ENCODE results near the gene CYP2D6. TPM values are rescaled to one million over a fixed set of nuclear protein-coding genes. Genes with fewer than 3 reads are reported as not detected.

Gene CYP2D6
- total and polyA plus RNA-seq, 2 of the 13 experiments (the other 11 are each of a cell fraction or from before 2014, with no cell fraction given) = 1.0 to 3.7 TPM

DNA sequence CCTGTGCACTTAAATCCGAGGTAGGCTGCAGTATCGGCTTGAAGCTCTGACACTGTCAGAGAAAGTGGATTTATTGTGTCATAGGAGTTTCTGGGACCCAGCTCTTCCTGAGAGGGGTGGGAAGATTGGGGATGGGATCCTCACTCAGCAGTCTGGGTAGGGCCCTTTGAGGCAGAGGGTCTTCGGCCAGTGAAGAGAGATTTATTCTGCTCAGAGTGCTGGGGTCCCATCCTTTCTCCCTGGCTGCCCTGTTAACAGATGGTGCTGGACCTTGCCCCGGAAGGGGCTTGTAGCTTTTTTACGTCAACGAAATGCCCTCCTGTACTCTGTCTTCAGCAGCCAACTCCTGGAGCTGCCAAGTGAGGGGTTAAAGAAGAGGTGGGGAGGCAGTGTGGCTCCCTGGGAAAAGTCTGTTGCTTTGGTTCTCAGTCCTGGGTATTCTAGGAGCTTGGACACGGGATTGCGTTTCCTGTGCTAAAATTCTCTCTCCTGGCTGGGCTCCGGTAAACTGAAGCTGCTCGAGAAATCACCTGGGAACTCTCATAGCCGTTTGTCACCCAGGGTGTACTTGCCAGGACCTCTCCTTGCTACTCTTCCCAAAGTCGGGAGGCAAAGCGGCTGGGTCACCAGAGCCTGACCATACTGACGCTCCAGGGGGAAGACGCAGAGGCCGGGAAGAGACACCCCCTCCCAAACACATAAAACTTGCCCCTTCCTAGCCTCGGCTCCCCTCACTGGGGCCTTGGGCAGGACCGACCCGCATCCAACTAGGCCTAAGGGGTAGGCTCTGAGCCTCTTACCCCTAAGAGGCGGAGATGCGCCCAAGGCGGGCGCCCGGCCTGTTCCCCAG, 51.9 kb downstream of the CYP2D6 start:
- CTCF ChIA-PET (ENCODE audit: low intra/inter-chr PET ratio, low total read pairs) = interaction anchor here (1.3 kb wide), 1 partner anchor 12 kb away, joined by 3 read pairs; the partner anchor contains the start of gene NDUFA6
- no peak for DNase-seq (ENCODE audit: low spot score)
- intact Hi-C loops (cut with micrococcal nuclease; ENCODE audit: unreplicated experiment) (no loop called here), in situ Hi-C loops (cut with HindIII; ENCODE audit: extremely low pct_ligation_motif_present, low pct_unique_long_range_greater_than_20kb) (no loop called here)
- Histone ChIP-seq H3K4me2 (ENCODE audit: low read depth, low read length) (peak overlapping the region; percentile 100), H3K79me2 (ENCODE audit: insufficient read depth, low read length) (peaks cover 11% of the 10 kb centered on the region), H2AFZ (ENCODE audit: low read length) (peak overlapping the region; percentile 82), H4K20me1 (ENCODE audit: insufficient read depth, low read length) (no peaks in the 10 kb centered on the region), H3K9ac (ENCODE audit: insufficient read depth, low read depth, low read length) (peak overlapping the region; percentile 93), H3K36me3 (replicated peaks in 1 of 2; ENCODE audit: control insufficient read depth in 1 of 2, insufficient read depth in 2 of 2, low read length in 2 of 2) (peaks cover 0 to 15% of the 10 kb centered on the region in 2 experiments; a peak in 1 of 5 replicates), H3K9me3 (ENCODE audit: low read length) (no peaks in the 10 kb centered on the region), H3K27ac (ENCODE audit: extremely low read length, insufficient read depth, low read length) (peak overlapping the region; percentile 91), H3K4me1 (ENCODE audit: insufficient read depth, low read length) (peaks cover 22% of the 10 kb centered on the region), H3K4me3 (replicated peaks in 1 of 3; ENCODE audit: insufficient read depth in 1 of 3, low read depth in 2 of 3, low read length in 3 of 3) (peak overlapping the region; percentile 60 to 88 (median 87)), H3K27me3 (ENCODE audit: control insufficient read depth in 1 of 2, insufficient read depth in 2 of 2, low read length in 2 of 2) (no peaks in the 10 kb centered on the region; a peak in 1 of 5 replicates)
- 27% methylated on average over 10 of the region's 24 CpGs for WGBS (ENCODE audit: low lambda C conversion rate)
- ATAC-seq = peak; percentile 8
- FAIRE-seq = peak; percentile 34
- BruUV-seq (replicated peaks) = TSS peak; percentile 85
- POLR2A ChIA-PET = interaction anchor here (1.7 to 3.8 kb wide), 3 partner anchors 8 to 14 kb away, joined by 5 to 89 read pairs (median 21); partner anchors contain the start of genes NAGA and NDUFA6
- TF ChIP-seq RELA (CRISPR knock-in tag; IDR thresholded peaks at IDR 0.05) (no peak), GABPA (IDR thresholded peaks at IDR 0.05; ENCODE audit: low read depth, low read length) (no peak), GABPA (CRISPR knock-in tag; IDR thresholded peaks at IDR 0.05; ENCODE audit: low read depth) (peak; percentile 70), ZBTB21 (CRISPR knock-in tag; IDR thresholded peaks at IDR 0.05) (peak; percentile 91), GABPB1 (CRISPR knock-in tag; IDR thresholded peaks at IDR 0.05) (peak; percentile 56; the same call in 1 of the 2 replicates), RFX5 (IDR thresholded peaks at IDR 0.05; ENCODE audit: low read depth, low read length) (no peak), ZNF792 (CRISPR knock-in tag; IDR thresholded peaks at IDR 0.05) (no peak), ZNF546 (CRISPR knock-in tag; conservative IDR thresholded peaks at IDR 0.05) (no peak), BRD4 (CRISPR knock-in tag; IDR thresholded peaks at IDR 0.05) (peak; percentile 5; the same call in 1 of the 2 replicates), ZFP41 (CRISPR knock-in tag; IDR thresholded peaks at IDR 0.05; ENCODE audit: borderline replicate concordance) (no peak), CENPX (CRISPR knock-in tag; IDR thresholded peaks at IDR 0.05) (no peak), PCBP2 (optimal IDR thresholded peaks at IDR 0.05; ENCODE audit: low read depth, low read length, poor library complexity, severe bottlenecking) (no peak), KLF9 (CRISPR knock-in tag; IDR thresholded peaks at IDR 0.05; ENCODE audit: low read depth) (no peak), ZNF17 (CRISPR knock-in tag; IDR thresholded peaks at IDR 0.05) (no peak), U2AF1 (optimal IDR thresholded peaks at IDR 0.05; ENCODE audit: low read depth, low read length) (no peak), ZNF160 (CRISPR knock-in tag; IDR thresholded peaks at IDR 0.05) (no peak), ATF1 (CRISPR knock-in tag; IDR thresholded peaks at IDR 0.05) (peak; percentile 41; the same call in 1 of the 2 replicates), MXI1 (IDR thresholded peaks at IDR 0.05; ENCODE audit: borderline replicate concordance, low read depth, low read length) (no peak), HMG20A (CRISPR knock-in tag; IDR thresholded peaks at IDR 0.05; ENCODE audit: borderline replicate concordance) (no peak), MEF2D (CRISPR knock-in tag; IDR thresholded peaks at IDR 0.05) (0 out of 2 replicates have a peak, but pooled peaks have one; percentile 49), HOXA3 (CRISPR knock-in tag; IDR thresholded peaks at IDR 0.05) (peak; percentile 37; the same call in 1 of the 2 replicates)
- TF ChIP-seq, protein P1, sequence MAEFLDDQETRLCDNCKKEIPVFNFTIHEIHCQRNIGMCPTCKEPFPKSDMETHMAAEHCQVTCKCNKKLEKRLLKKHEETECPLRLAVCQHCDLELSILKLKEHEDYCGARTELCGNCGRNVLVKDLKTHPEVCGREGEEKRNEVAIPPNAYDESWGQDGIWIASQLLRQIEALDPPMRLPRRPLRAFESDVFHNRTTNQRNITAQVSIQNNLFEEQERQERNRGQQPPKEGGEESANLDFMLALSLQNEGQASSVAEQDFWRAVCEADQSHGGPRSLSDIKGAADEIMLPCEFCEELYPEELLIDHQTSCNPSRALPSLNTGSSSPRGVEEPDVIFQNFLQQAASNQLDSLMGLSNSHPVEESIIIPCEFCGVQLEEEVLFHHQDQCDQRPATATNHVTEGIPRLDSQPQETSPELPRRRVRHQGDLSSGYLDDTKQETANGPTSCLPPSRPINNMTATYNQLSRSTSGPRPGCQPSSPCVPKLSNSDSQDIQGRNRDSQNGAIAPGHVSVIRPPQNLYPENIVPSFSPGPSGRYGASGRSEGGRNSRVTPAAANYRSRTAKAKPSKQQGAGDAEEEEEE (CRISPR knock-in tag; IDR thresholded peaks at IDR 0.05; ENCODE audit: borderline replicate concordance) = no peak
- TF ChIP-seq, protein P2, sequence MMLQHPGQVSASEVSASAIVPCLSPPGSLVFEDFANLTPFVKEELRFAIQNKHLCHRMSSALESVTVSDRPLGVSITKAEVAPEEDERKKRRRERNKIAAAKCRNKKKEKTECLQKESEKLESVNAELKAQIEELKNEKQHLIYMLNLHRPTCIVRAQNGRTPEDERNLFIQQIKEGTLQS (CRISPR knock-in tag; IDR thresholded peaks at IDR 0.05) = no peak
- TF ChIP-seq, protein P3, sequence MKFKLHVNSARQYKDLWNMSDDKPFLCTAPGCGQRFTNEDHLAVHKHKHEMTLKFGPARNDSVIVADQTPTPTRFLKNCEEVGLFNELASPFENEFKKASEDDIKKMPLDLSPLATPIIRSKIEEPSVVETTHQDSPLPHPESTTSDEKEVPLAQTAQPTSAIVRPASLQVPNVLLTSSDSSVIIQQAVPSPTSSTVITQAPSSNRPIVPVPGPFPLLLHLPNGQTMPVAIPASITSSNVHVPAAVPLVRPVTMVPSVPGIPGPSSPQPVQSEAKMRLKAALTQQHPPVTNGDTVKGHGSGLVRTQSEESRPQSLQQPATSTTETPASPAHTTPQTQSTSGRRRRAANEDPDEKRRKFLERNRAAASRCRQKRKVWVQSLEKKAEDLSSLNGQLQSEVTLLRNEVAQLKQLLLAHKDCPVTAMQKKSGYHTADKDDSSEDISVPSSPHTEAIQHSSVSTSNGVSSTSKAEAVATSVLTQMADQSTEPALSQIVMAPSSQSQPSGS (CRISPR knock-in tag; IDR thresholded peaks at IDR 0.05) = 0 out of 2 replicates have a peak, but pooled peaks have one; percentile 6

All from HepG2 (cell line).